Neutrophil (primary cell): ENCODE results near the gene SH3GLB2.
A peak's percentile ranks its signal among the peaks of the same experiment; 100 is the strongest.

Experiments used
- H3K27ac ChIP-seq: fragments of 200-600 bp; sonication (generic); 2 replicates; pipeline ENCODE4 v1.5.1; 2016; ENCODE audit warnings: mild to moderate bottlenecking, moderate library complexity
- H3K27me3 ChIP-seq: fragments of 200-600 bp; sonication (generic); 2 replicates; pipeline ENCODE4 v1.6.0; 2016; ENCODE audit warnings: mild to moderate bottlenecking
- H3K36me3 ChIP-seq: fragments of 200-600 bp; sonication (generic); 2 replicates; pipeline ENCODE4 v1.5.1; 2017
- H3K4me1 ChIP-seq, 2 experiments: fragments of 200-600 bp in 1 of 2; sonication (generic) in 1 of 2; 1 replicate in 1 of 2; 2 replicates in 1 of 2; pipeline versions ENCODE4 v1.5.1 to v1.6.1; 2013 to 2016; ENCODE audit warnings: low read depth in 1 of 2, low read length in 1 of 2, mild to moderate bottlenecking in 1 of 2, moderate library complexity in 1 of 2; ENCODE audit not compliant: control insufficient read depth in 1 of 2, insufficient read depth in 1 of 2
- H3K4me3 ChIP-seq, 2 experiments: fragments of 200-600 bp in 1 of 2; sonication (generic) in 1 of 2; 1 replicate in 1 of 2; 2 replicates in 1 of 2; pipeline ENCODE4 v1.5.1; 2013 to 2016; ENCODE audit warnings: low read depth in 1 of 2, low read length in 1 of 2, mild to moderate bottlenecking in 1 of 2, moderate library complexity in 1 of 2
- H3K9me3 ChIP-seq: fragments of 200-600 bp; sonication (generic); 2 replicates; pipeline ENCODE4 v1.5.1; 2016
- CTCF ChIP-seq: fragments of 200-600 bp; sonication (generic); IDR thresholded peaks from 2 replicates; pipeline ENCODE4 v1.5.1; 2016; ENCODE audit warnings: antibody characterized with exemption

SH3GLB2 gene

GRCh38 chr9:129030191-129030590 is 2.1 kb upstream of the SH3GLB2 start:
- H3K27me3 ChIP-seq: no peaks in the 10 kb centered on the region
- no peak for TF ChIP-seq CTCF
- H3K27ac ChIP-seq: no peak overlapping the region
- H3K36me3 ChIP-seq: no peaks in the 10 kb centered on the region
- H3K4me3 ChIP-seq: no peak overlapping the region
- peaks cover 26 to 31% of the 10 kb centered on the region in 2 experiments for H3K4me1 ChIP-seq
- no peaks in the 10 kb centered on the region for H3K9me3 ChIP-seq

- H3K36me3 ChIP-seq: no peaks in the 10 kb centered on the region
- TF ChIP-seq CTCF: no peak
- no peaks in the 10 kb centered on the region for H3K27me3 ChIP-seq
- peak overlapping the region; percentile 55 for H3K27ac ChIP-seq
- peak overlapping the region; percentile 68 to 80 for H3K4me3 ChIP-seq
- H3K9me3 ChIP-seq: no peaks in the 10 kb centered on the region
- H3K4me1 ChIP-seq: peaks cover 26 to 31% of the 10 kb centered on the region in 2 experiments
Measured at GRCh38 chr9:129027685-129028191, 393 bp downstream of the SH3GLB2 start.

GRCh38 chr9:129027224-129027684 is 877 bp downstream of the SH3GLB2 start:
- no peaks in the 10 kb centered on the region for H3K36me3 ChIP-seq
- H3K27me3 ChIP-seq: no peaks in the 10 kb centered on the region
- TF ChIP-seq CTCF: no peak
- no peak overlapping the region for H3K27ac ChIP-seq
- no peaks in the 10 kb centered on the region for H3K9me3 ChIP-seq
- H3K4me1 ChIP-seq: peaks cover 26 to 31% of the 10 kb centered on the region in 2 experiments
- H3K4me3 ChIP-seq: peak overlapping the region; percentile 68 to 80

- peaks cover 26 to 31% of the 10 kb centered on the region in 2 experiments for H3K4me1 ChIP-seq
- no peaks in the 10 kb centered on the region for H3K27me3 ChIP-seq
- no peaks in the 10 kb centered on the region for H3K9me3 ChIP-seq
- no peaks in the 10 kb centered on the region for H3K36me3 ChIP-seq
- TF ChIP-seq CTCF: no peak
- no peak overlapping the region for H3K27ac ChIP-seq
- H3K4me3 ChIP-seq: peak overlapping the region in 1 of 2 experiments; percentile 68
Measured at GRCh38 chr9:129026442-129027223, 1.5 kb downstream of the SH3GLB2 start.

GRCh38 chr9:129023908-129024233 is 4.3 kb downstream of the SH3GLB2 start:
- H3K4me3 ChIP-seq: no peak overlapping the region
- peaks cover 10% of the 10 kb centered on the region for H3K36me3 ChIP-seq
- no peaks in the 10 kb centered on the region for H3K27me3 ChIP-seq
- peaks cover 20 to 24% of the 10 kb centered on the region in 2 experiments for H3K4me1 ChIP-seq
- H3K9me3 ChIP-seq: no peaks in the 10 kb centered on the region
- no peak overlapping the region for H3K27ac ChIP-seq
- no peak for TF ChIP-seq CTCF
